Mononuclear cell (primary cell): ENCODE measurements around the gene HPS1. TPM values are rescaled to one million over a fixed set of nuclear protein-coding genes. Genes with fewer than 3 reads are reported as not detected.

Source experiments
- total RNA-seq: library from RNA; depleted of rRNA; stranded (reverse); fragments of >200 nt; gene quantifications from one replicate; pipeline ENCODE4 v1.2.3, GENCODE V29; 2012

Gene HPS1
- total RNA-seq, 1 donor: 46.6 TPM

Other genes starting within 250 kb of the HPS1 start
- 0.10 TPM for gene LOXL4, start 178.7 kb downstream of the HPS1 start, total RNA-seq
- gene PYROXD2, start 31.8 kb downstream of the HPS1 start, total RNA-seq: 2.2 TPM